ENCODE data around the gene NSFL1C. TPM values are rescaled to one million over a fixed set of nuclear protein-coding genes. Genes with fewer than 3 reads are reported as not detected.

The NSFL1C gene
- total RNA-seq, 2 donors from 2014 or later, result 43.0 to 54.5 TPM

- no peak overlapping the region for H3K27ac ChIP-seq
These were observed 11.3 kb upstream of the NSFL1C start for GRCh38 chr20:1477896-1478490.

DNA sequence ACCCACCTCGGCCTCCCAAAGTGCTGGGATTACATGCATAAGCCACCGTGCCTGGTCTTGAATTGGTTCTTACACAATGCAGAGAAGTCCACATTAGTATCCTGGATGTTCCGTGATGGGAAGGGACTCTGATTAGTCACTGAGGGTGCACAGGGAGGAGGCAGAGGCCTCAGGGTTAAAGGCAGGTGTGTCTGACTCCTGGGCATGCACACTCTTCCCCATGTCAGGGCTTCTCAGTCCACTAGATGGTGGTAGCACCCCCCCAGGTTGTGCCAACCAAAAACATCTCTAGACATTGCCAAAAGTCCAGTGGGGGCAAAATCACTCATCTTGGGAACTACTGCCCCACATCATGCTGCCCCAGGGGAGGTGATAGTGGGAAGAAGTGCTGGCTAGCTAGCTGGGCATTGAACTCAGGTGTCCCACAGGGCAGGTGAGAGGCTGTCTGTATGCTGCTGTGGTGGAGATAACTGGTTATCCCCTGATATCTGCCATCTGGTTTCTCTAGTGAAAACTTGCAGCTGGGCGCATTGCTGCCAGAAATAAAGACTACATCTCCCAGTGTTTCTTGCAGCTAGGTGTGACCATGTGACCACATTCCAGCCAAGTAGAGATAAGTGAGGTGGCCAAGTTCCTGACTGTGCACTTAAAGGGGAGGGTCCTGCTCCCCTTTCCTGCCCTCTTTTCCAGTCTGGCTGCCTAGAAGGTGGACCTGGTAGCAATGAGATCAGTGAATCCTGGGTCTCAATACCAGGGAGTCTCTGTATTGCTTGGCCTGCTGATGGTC, 8.4 kb upstream of the NSFL1C start:
- Histone ChIP-seq H3K27me3 (replicated peaks; ENCODE audit: insufficient read depth) (no peaks in the 10 kb centered on the region), H3K9me3 (no peaks in the 10 kb centered on the region), H3K4me1 (replicated peaks) (peaks cover 3% of the 10 kb centered on the region), H3K4me3 (no peak overlapping the region), H3K27ac (no peak overlapping the region), H3K36me3 (no peaks in the 10 kb centered on the region)
- TF ChIP-seq POLR2A (IDR thresholded peaks at IDR 0.05) (no peak), POLR2AphosphoS5 (IDR thresholded peaks at IDR 0.05) (no peak)
- 78% methylated on average over 4 of the region's 4 CpGs for WGBS
- intact Hi-C loops (cut with DNase I), result no loop called here
- DNase-seq (ENCODE audit: low spot score), result no peak

More at GRCh38 chr20:1477896-1478490, 11.3 kb upstream of the NSFL1C start:
- no peak for DNase-seq (ENCODE audit: low spot score)
- Histone ChIP-seq H3K4me1 (replicated peaks) (no peaks in the 10 kb centered on the region), H3K4me3 (no peak overlapping the region), H3K36me3 (no peaks in the 10 kb centered on the region), H3K9me3 (no peaks in the 10 kb centered on the region), H3K27me3 (replicated peaks; ENCODE audit: insufficient read depth) (no peaks in the 10 kb centered on the region)
- TF ChIP-seq POLR2AphosphoS5 (IDR thresholded peaks at IDR 0.05) (no peak), POLR2A (IDR thresholded peaks at IDR 0.05) (no peak), CTCF (IDR thresholded peaks at IDR 0.05) (no peak)
- 53% methylated on average over 7 of the region's 7 CpGs for WGBS
- intact Hi-C loops (cut with DNase I), result no loop called here

DNA sequence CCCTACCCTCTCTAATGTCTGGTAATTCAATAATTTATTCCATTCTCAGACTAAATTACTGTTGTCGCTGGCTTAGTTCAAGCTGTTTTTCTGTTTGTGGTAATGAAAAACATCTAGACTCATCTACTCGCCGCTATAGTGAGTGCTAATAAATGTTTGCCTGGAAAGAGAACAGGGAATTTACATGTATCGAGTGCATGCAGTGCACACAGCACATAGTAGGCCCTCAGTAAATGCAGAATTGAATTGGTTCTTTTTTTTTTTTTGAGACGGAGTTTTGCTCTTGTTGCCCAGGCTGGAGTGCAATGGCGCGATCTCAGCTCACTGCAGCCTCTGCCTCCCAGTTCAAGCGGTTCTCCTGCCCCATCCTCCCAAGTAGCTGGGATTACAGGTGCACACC, 7.7 kb upstream of the NSFL1C start:
- Histone ChIP-seq H3K4me1 (replicated peaks) (peaks cover 7% of the 10 kb centered on the region), H3K27ac (no peak overlapping the region), H3K9me3 (no peaks in the 10 kb centered on the region), H3K27me3 (replicated peaks; ENCODE audit: insufficient read depth) (no peaks in the 10 kb centered on the region), H3K36me3 (no peaks in the 10 kb centered on the region), H3K4me3 (no peak overlapping the region)
- 98% methylated on average over 8 of the region's 8 CpGs for WGBS
- TF ChIP-seq POLR2A (IDR thresholded peaks at IDR 0.05) (no peak), POLR2AphosphoS5 (IDR thresholded peaks at IDR 0.05) (no peak), CTCF (IDR thresholded peaks at IDR 0.05) (no peak)
- DNase-seq (ENCODE audit: low spot score), result no peak
- intact Hi-C loops (cut with DNase I), result no loop called here

GRCh38 chr20:1473246-1474220, 6.9 kb upstream of the NSFL1C start:
- Histone ChIP-seq H3K36me3 (no peaks in the 10 kb centered on the region), H3K4me3 (no peak overlapping the region), H3K4me1 (replicated peaks) (peaks cover 11% of the 10 kb centered on the region), H3K27me3 (replicated peaks; ENCODE audit: insufficient read depth) (no peaks in the 10 kb centered on the region), H3K27ac (no peak overlapping the region), H3K9me3 (no peaks in the 10 kb centered on the region)
- intact Hi-C loops (cut with DNase I), result no loop called here
- TF ChIP-seq POLR2A (IDR thresholded peaks at IDR 0.05) (no peak), POLR2AphosphoS5 (IDR thresholded peaks at IDR 0.05) (no peak), CTCF (IDR thresholded peaks at IDR 0.05) (no peak)
- WGBS, result 90% methylated on average over 13 of the region's 13 CpGs
- DNase-seq (ENCODE audit: low spot score), result no peak
